DMS53 treated with DMSO at 0.1 percent for 48 hours (cell line): ENCODE measurements around the gene ZNF335.

ENCODE experiments used
- DNase-seq: peaks from one replicate; lab custom pipeline; 2025; ENCODE audit not compliant: unreplicated experiment; lab: John Stamatoyannopoulos, UW

ZNF335 gene

GRCh38 chr20:45971675-45972499, at the start of gene ZNF335:
Gene ZNF335, minus strand, starts transcription at chr20:45972203. Its CDS starts 793 bp downstream, at chr20:45971410.
- peak; percentile 88 for DNase-seq

- no peak for DNase-seq
Measured at GRCh38 chr20:46020555-46020954, 48.6 kb upstream of the ZNF335 start.

- no peak for DNase-seq
Measured at GRCh38 chr20:46018611-46019010, 46.6 kb upstream of the ZNF335 start.

GRCh38 chr20:46018112-46018511, 46.1 kb upstream of the ZNF335 start:
- no peak for DNase-seq

GRCh38 chr20:46017272-46017671, 45.3 kb upstream of the ZNF335 start:
- no peak for DNase-seq

- no peak for DNase-seq
Measured at GRCh38 chr20:46014517-46015396, 42.8 kb upstream of the ZNF335 start.

GRCh38 chr20:46013829-46014516, 42.0 kb upstream of the ZNF335 start:
- peak; percentile 68 for DNase-seq

- DNase-seq = no peak
Measured at GRCh38 chr20:46013322-46013828, 41.4 kb upstream of the ZNF335 start.

- no peak for DNase-seq
Measured at GRCh38 chr20:46012921-46013320, 40.9 kb upstream of the ZNF335 start.

GRCh38 chr20:46011631-46012482, 39.9 kb upstream of the ZNF335 start:
- no peak for DNase-seq

GRCh38 chr20:46010491-46011391, 38.7 kb upstream of the ZNF335 start:
- no peak for DNase-seq

GRCh38 chr20:46009816-46010215, 37.8 kb upstream of the ZNF335 start:
- no peak for DNase-seq

GRCh38 chr20:46007671-46008070, 35.7 kb upstream of the ZNF335 start:
- no peak for DNase-seq

- no peak for DNase-seq
Measured at GRCh38 chr20:46006964-46007363, 35.0 kb upstream of the ZNF335 start.

GRCh38 chr20:46006022-46006705, 34.2 kb upstream of the ZNF335 start:
- DNase-seq = no peak

GRCh38 chr20:46004889-46005473, 33.0 kb upstream of the ZNF335 start:
- no peak for DNase-seq

- DNase-seq = no peak
Measured at GRCh38 chr20:46004187-46004586, 32.2 kb upstream of the ZNF335 start.

- no peak for DNase-seq
Measured at GRCh38 chr20:46002008-46002407, 30.0 kb upstream of the ZNF335 start.
